Measurements from ENCODE around the gene KRT27.
"Not testable (repeated sequence)": the region's sequence is repeated elsewhere in the genome, so short reads cannot be mapped to it uniquely, and the experiment has no call there.

Gene KRT27

DNA sequence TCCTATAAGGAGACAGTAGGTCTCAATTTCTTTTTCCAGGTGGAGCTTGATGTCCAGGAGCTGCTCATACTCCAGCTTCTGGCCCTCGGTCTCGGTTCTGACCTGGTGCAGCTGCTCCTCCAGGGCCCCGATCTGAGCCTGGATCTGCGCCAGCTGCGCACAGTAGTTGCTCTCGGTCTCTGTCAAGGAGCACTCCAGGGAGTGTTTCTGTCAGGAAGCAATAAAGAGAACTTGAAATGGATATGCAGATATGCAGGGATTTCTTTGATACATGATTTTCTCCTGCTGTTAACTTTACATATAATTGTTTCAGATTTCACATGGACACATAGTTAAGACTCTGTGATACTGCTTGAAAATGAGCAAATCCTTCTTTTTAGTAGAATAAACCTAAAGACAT lies 32.0 kb downstream of the KRT27 start:
- DNase-seq: no peak

DNA sequence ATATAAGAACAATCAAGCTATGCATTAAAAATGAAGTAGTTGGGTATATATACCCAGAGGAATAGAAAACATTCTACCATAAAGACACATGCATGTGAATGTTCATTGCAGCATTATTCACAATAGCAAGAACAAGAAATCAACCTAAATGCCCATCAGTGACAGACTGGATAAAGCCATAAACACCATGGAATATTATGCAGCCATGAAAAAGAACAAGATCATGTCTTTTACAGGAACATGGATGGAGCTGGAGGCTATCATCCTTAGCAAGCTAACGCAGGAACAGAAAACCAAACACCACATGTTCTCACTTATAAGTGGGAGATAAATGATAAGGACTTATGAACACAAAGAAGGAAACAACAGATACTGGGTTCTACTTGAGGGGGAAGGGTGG lies 33.7 kb downstream of the KRT27 start:
- DNase-seq: not testable (repeated sequence)

DNA sequence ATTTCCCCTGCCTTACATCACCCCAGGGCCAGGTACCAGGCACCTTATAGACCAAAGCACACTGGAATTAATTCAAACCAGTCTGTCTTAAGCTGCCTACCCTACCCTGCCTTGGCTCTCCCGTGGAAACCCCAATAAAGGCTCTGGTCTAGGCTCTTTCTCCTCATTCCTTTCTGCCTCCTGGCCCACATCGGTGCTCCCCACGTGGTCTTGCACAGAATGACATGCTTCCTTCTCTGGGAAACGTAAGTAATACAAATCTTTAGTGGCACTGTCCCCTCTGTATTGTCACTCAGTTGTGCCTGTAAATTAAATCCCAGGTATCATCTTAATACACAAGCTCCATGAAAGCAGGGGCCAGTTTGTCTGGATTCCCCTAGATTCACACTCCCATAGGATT lies 43.8 kb downstream of the KRT27 start:
- DNase-seq: no peak

DNA sequence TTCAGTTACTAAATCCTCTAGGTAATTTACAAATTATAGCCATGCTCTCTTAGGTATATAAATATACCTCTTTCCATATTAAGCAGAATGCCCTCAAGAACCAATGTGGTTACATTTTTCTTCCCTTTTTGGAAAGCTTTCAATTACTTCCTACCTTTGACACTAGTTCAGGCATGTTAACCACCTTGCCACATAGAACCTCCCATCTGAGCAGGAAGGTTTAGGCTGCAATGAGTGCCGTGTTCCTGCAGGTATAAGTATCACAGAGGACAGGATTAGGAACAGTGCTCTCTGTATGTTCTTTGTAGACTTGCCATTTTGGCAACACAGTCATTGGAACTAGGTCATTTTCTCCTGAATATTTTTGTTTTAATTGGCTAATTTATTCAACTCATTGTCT lies 47.3 kb downstream of the KRT27 start:
- DNase-seq: no peak

DNA sequence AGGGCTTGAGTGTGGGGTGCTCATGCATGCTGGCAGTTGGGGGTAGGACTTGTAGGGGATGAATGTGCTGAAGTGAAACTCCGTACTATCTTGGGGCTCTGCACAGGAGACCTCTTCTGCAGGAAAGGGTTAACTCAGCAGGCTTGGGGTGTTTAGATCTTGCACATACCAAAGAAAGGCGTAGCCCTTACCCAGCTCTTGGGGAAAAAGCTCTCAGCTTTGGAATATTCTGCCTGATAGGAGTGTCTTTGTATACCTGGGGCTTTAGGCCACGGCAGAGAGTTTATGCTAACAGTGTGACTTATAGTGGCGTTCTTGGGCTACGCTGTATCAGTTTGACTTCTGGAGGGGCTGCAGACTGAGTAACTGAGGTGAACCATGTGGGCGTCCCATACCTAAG lies 48.3 kb downstream of the KRT27 start:
- DNase-seq: no peak

DNA sequence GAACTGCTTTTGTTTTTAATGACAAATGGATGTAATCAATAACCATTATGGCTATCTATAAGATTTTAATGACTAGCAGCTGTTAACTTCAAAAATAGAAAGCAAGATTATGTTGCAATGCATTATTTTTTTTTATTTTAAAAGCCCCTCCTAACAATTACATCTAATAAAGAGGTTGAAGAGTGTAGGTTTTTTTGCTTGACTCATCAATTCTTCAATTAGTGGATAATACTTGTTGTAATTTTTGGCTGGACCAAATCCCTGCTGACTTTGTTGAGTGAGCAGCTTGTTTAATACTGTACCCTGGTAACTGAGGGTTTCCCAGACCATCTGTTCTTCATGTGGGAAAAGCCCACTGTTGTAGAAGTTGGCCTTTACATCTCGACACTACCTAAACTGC lies 51.4 kb downstream of the KRT27 start:
- DNase-seq: no peak

DNA sequence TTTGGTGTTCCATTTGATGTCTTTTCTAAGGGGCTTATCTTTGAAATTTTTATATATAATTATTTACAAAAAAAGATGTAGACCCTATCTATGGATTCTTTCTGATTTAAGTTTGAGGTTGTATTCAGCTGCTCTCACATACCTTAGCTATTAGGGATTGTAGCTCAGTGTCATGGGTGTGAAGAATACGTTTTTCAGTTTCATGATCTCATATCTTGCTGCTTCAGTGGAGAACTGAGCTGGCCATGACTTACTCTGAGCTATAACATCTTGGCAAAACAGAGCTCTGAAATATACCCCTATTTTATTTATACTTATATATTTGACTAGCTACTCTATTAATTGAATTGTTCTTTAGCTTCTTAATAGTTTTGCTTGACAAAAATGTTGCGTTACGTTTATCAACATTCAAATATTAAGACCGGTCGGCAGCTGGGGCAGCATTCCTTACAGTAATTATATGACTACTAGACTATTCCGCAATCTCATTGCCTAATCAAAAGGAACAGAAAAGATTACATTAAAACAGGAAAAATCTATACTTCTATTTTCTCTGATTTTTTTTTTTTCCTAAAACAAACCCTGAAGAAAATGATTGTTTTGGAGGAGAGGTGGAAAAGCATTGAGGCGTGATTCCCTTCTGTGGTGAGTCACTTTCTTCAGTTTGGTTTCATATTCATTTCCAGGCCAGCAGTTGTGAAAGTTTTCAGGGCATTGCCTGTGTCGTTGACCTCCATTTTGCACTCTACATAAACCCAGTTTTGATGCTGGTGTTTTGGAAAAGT lies 54.7 kb downstream of the KRT27 start:
- no peak for DNase-seq

DNA sequence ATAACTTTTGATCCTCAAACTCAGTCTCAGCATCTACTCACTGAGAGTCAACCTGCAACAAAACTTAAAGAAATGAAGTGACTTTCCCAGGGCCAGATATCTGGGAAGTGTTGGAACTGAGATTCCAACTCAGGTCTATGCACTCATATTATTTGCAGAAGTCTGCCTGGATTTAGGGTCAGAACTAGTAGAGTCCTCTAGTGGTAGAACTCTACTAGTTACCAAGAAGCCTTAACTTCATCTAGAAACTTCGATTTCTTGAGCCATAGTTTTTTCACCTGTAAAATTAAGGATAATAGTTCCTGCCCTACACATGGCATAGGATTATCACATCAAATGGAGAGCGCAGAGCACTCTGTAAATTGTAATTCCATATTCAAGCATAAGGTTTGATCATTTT lies 55.4 kb downstream of the KRT27 start:
- no peak for DNase-seq

Data from NK-92 treated with Interleukin-12 subunit alpha and Interleukin-12 subunit beta, amount 100 ng/mL, for 24 hours (cell line).